H1 (cell line): ENCODE data around the gene C19orf85. TPM values are rescaled to one million over a fixed set of nuclear protein-coding genes. Genes with fewer than 3 reads are reported as not detected.
A peak's percentile ranks its signal among the peaks of the same experiment; 100 is the strongest.

ENCODE experiments used
- CTCF ChIA-PET: fragments of 300-600 bp; sonication (Branson Sonifier 250); formaldehyde crosslinking; loops from one replicate; lab custom pipeline; 2021; ENCODE audit not compliant: partially characterized antibody; lab: Charles Lee
- POLR2A ChIA-PET: fragments of 300-600 bp; sonication (Branson Sonifier 250); formaldehyde crosslinking; loops from one replicate; lab custom pipeline; 2021; ENCODE audit warnings: inconsistent platforms; ENCODE audit not compliant: partially characterized antibody; lab: Charles Lee
- DNase-seq, 2 experiments: peaks; one replicate each; pipeline versions ENCODE4 v3.0.0 to v3.0.0-alpha.2; 2010 to 2022; ENCODE audit warnings: low spot score in 2 of 2, low read depth in 1 of 2, mixed read lengths in 1 of 2
- FAIRE-seq: peaks from 2 replicates; lab custom pipeline; 2011; peaks lifted over from hg19 to GRCh38; lab: Jason Lieb, UNC
- H2AFZ ChIP-seq: 2 replicates; pipeline ENCODE4 v1.8.1; 2012; ENCODE audit warnings: low read length, inconsistent platforms
- H2AK5ac ChIP-seq: 2 replicates; pipeline ENCODE4 v1.6.1; 2013; ENCODE audit warnings: low read depth, low read length
- H2BK120ac ChIP-seq: replicated peaks from 2 replicates; pipeline ENCODE3; 2013; ENCODE audit warnings: low read depth, low read length, inconsistent platforms
- H2BK12ac ChIP-seq: 2 replicates; pipeline ENCODE4 v1.6.1; 2013; ENCODE audit warnings: low read depth, low read length
- H2BK15ac ChIP-seq: 2 replicates; pipeline ENCODE4 v1.6.1; 2013; ENCODE audit warnings: low read length
- H2BK20ac ChIP-seq: 2 replicates; pipeline ENCODE4 v1.6.1; 2013; ENCODE audit warnings: low read length
- H2BK5ac ChIP-seq: 2 replicates; pipeline ENCODE4 v1.6.1; 2013; ENCODE audit warnings: low read depth, low read length
- H3K14ac ChIP-seq: 2 replicates; pipeline ENCODE4 v1.6.1; 2013; ENCODE audit warnings: inconsistent platforms; ENCODE audit not compliant: insufficient read length
- H3K18ac ChIP-seq: 2 replicates; pipeline ENCODE4 v1.6.1; 2013; ENCODE audit warnings: low read length; ENCODE audit errors: extremely low read depth
- H3K23ac ChIP-seq: 2 replicates; pipeline ENCODE4 v1.6.1; 2013; ENCODE audit warnings: inconsistent platforms; ENCODE audit not compliant: insufficient read length
- H3K23me2 ChIP-seq: 2 replicates; pipeline ENCODE4 v1.6.1; 2013; ENCODE audit warnings: low read depth, low read length
- H3K27ac ChIP-seq: 2 replicates; pipeline ENCODE4 v1.6.1; 2011; ENCODE audit warnings: low read depth, low read length, inconsistent platforms
- H3K27me3 ChIP-seq, 4 experiments: replicated peaks in 1 of 4; 1 replicate in 1 of 4; 2 replicates in 3 of 4; pipeline versions ENCODE4 v1.6.1 to v1.8.1; 2011 to 2013; ENCODE audit warnings: low read length in 3 of 4, mild to moderate bottlenecking in 3 of 4, inconsistent platforms in 2 of 4, mixed read lengths in 2 of 4, moderate library complexity in 1 of 4; ENCODE audit not compliant: control insufficient read depth in 3 of 4, insufficient read depth in 3 of 4; ENCODE audit errors: extremely low read depth in 1 of 4
- H3K36me3 ChIP-seq, 4 experiments: 2 replicates each; pipeline versions ENCODE4 v1.6.1 to v1.8.1; 2011 to 2013; ENCODE audit warnings: mild to moderate bottlenecking in 4 of 4, low read length in 3 of 4, moderate library complexity in 2 of 4, control low read depth in 1 of 4, inconsistent platforms in 1 of 4; ENCODE audit not compliant: insufficient read depth in 4 of 4, control insufficient read depth in 2 of 4
- H3K4ac ChIP-seq: replicated peaks from 2 replicates; pipeline ENCODE3; 2013; ENCODE audit warnings: low read length, low read depth, mixed read lengths, inconsistent platforms; ENCODE audit not compliant: insufficient read length
- H3K4me1 ChIP-seq, 4 experiments: replicated peaks in 1 of 4; 1 replicate in 1 of 4; 2 replicates in 3 of 4; pipeline versions ENCODE4 v1.6.1 to v1.8.1; 2011 to 2013; ENCODE audit warnings: low read length in 3 of 4, inconsistent platforms in 2 of 4, mixed read lengths in 1 of 4; ENCODE audit not compliant: insufficient read depth in 4 of 4, control insufficient read depth in 3 of 4
- H3K4me2 ChIP-seq, 2 experiments: 2 replicates each; pipeline versions ENCODE4 v1.6.1 to v1.8.1; 2011 to 2013; ENCODE audit warnings: low read depth in 2 of 2, low read length in 2 of 2, control low read depth in 1 of 2, inconsistent platforms in 1 of 2, mild to moderate bottlenecking in 1 of 2; ENCODE audit not compliant: insufficient read depth in 1 of 2
- H3K4me3 ChIP-seq, 4 experiments: fragments of 200-600, 300-600 bp in 1 of 4; sonication (generic), shearing (Covaris generic), sonication (Bioruptor Twin) in 1 of 4; 2 replicates each; pipeline versions ENCODE4 v1.5.1 to v1.8.1; 2011 to 2016; ENCODE audit warnings: low read length in 4 of 4, low read depth in 3 of 4, control low read depth in 2 of 4, inconsistent platforms in 2 of 4, mild to moderate bottlenecking in 2 of 4, mixed read lengths in 1 of 4, moderate library complexity in 1 of 4; ENCODE audit not compliant: insufficient read depth in 2 of 4; ENCODE audit errors: extremely low read depth in 1 of 4
- H3K56ac ChIP-seq: replicated peaks from 2 replicates; pipeline ENCODE3; 2013; ENCODE audit warnings: low read depth, mild to moderate bottlenecking, mixed read lengths, low read length, inconsistent platforms; ENCODE audit not compliant: insufficient read length
- H3K79me1 ChIP-seq: 2 replicates; pipeline ENCODE4 v1.6.1; 2013; ENCODE audit warnings: low read depth, low read length, control low read depth
- H3K79me2 ChIP-seq, 2 experiments: 2 replicates each; pipeline versions ENCODE4 v1.6.1 to v1.8.1; 2012 to 2013; ENCODE audit warnings: low read length in 2 of 2, mild to moderate bottlenecking in 2 of 2, inconsistent platforms in 1 of 2; ENCODE audit not compliant: insufficient read depth in 2 of 2, control insufficient read depth in 1 of 2
- H3K9ac ChIP-seq, 4 experiments: replicated peaks in 1 of 4; 1 replicate in 1 of 4; 2 replicates in 3 of 4; pipeline versions ENCODE4 v1.6.1 to v1.8.1; 2011 to 2013; ENCODE audit warnings: low read depth in 3 of 4, low read length in 3 of 4, control low read depth in 2 of 4, mild to moderate bottlenecking in 2 of 4, moderate library complexity in 2 of 4, inconsistent platforms in 1 of 4; ENCODE audit errors: extremely low read depth in 1 of 4
- H3K9me3 ChIP-seq, 2 experiments: 2 replicates each; pipeline versions ENCODE4 v1.6.1 to v1.8.1; 2012 to 2013; ENCODE audit warnings: mild to moderate bottlenecking in 2 of 2, moderate library complexity in 2 of 2, control low read depth in 1 of 2, inconsistent platforms in 1 of 2, low read depth in 1 of 2, low read length in 1 of 2, mixed read lengths in 1 of 2; ENCODE audit not compliant: insufficient read depth in 2 of 2
- H4K20me1 ChIP-seq, 2 experiments: replicated peaks in 1 of 2; 2 replicates each; pipeline versions ENCODE3 to v1.8.1; 2011 to 2013; ENCODE audit warnings: inconsistent platforms in 2 of 2, low read length in 2 of 2, mild to moderate bottlenecking in 1 of 2; ENCODE audit not compliant: insufficient read depth in 2 of 2, control insufficient read depth in 1 of 2
- H4K5ac ChIP-seq: 2 replicates; pipeline ENCODE4 v1.6.1; 2013; ENCODE audit warnings: low read length, low read depth, mixed read lengths, inconsistent platforms; ENCODE audit not compliant: insufficient read length
- H4K8ac ChIP-seq: 2 replicates; pipeline ENCODE4 v1.8.0; 2013; ENCODE audit warnings: mild to moderate bottlenecking, moderate library complexity, low read length, inconsistent platforms; ENCODE audit not compliant: insufficient read depth; ENCODE audit errors: extremely low read depth
- H4K91ac ChIP-seq: replicated peaks from 2 replicates; pipeline ENCODE3; 2013; ENCODE audit warnings: low read length, mixed read lengths, inconsistent platforms; ENCODE audit not compliant: insufficient read length
- BCL11A ChIP-seq, 2 experiments: IDR thresholded peaks; one replicate each; pipeline ENCODE4 v1.6.1; 2011; ENCODE audit warnings: low read depth in 2 of 2, low read length in 2 of 2, mild to moderate bottlenecking in 2 of 2
- CEBPB ChIP-seq: IDR thresholded peaks from 2 replicates; pipeline ENCODE4 v1.6.1; 2012; ENCODE audit warnings: low read depth, low read length
- FOSL1 ChIP-seq: IDR thresholded peaks from 2 replicates; pipeline ENCODE4 v1.6.1; 2011; ENCODE audit warnings: mild to moderate bottlenecking, low read depth, low read length, moderate library complexity; ENCODE audit not compliant: insufficient read depth
- KDM4A ChIP-seq: IDR thresholded peaks from one replicate; pipeline ENCODE4 v1.7.1; 2012; ENCODE audit warnings: low read depth, mild to moderate bottlenecking, moderate library complexity, low read length, inconsistent platforms; ENCODE audit not compliant: severe bottlenecking
- POLR2A ChIP-seq, 2 experiments: IDR thresholded peaks; 1 replicate in 1 of 2; 2 replicates in 1 of 2; pipeline ENCODE4 v1.6.1; 2011; ENCODE audit warnings: low read depth in 2 of 2, low read length in 2 of 2, mild to moderate bottlenecking in 2 of 2; ENCODE audit errors: control extremely low read depth in 1 of 2
- SIN3A ChIP-seq, 2 experiments: IDR thresholded peaks in 1 of 2; conservative IDR thresholded peaks in 1 of 2; 2 replicates each; pipeline ENCODE4 v1.6.1; 2011 to 2012; ENCODE audit warnings: low read length in 2 of 2, improper control_type of control experiment in 1 of 2, low read depth in 1 of 2, mild to moderate bottlenecking in 1 of 2
- SIX5 ChIP-seq: IDR thresholded peaks from 2 replicates; pipeline ENCODE4 v1.6.1; 2011; ENCODE audit warnings: mild to moderate bottlenecking, low read depth, low read length
- SP1 ChIP-seq: IDR thresholded peaks from 2 replicates; pipeline ENCODE4 v1.6.1; 2011; ENCODE audit warnings: low read depth, low read length
- YY1 ChIP-seq: IDR thresholded peaks from 2 replicates; pipeline ENCODE4 v1.6.1; 2011; ENCODE audit warnings: low read depth, mild to moderate bottlenecking, low read length
- WGBS, 2 experiments: shearing (Covaris generic) in 1 of 2; methylation state at CpG; one replicate each; pipeline versions ENCODE4 v1.1.6 to v1.1.7; 2013 to 2015; ENCODE audit warnings: low lambda C conversion rate in 2 of 2, mixed read lengths in 2 of 2, inconsistent platforms in 1 of 2, low coverage in 1 of 2, missing lambda C conversion rate in 1 of 2; ENCODE audit not compliant: insufficient replicate concordance in 2 of 2, insufficient coverage in 1 of 2, insufficient read length in 1 of 2; ENCODE audit errors: extremely low coverage in 1 of 2, missing lambda C conversion rate in 1 of 2; 5-methylcytosine and 5-hydroxymethylcytosine counted together
- polyA plus RNA-seq, 7 experiments: library from polyadenylated mRNA; depleted of rRNA in 3 of 7; stranded (reverse) in 5 of 7; unstranded in 2 of 7; fragments of >200 nt in 5 of 7; fragments of 200-250 nt in 2 of 7; gene quantifications; 1 replicate in 5 of 7; 2 replicates in 1 of 7; 4 replicates in 1 of 7; pipeline versions ENCODE4 v1.2.1 to v1.2.3, GENCODE V29; 2011 to 2013; ENCODE audit warnings: missing spikeins in 2 of 7, mixed read lengths in 2 of 7
- total RNA-seq: library from RNA; stranded (reverse); fragmentation: NEBNext Ultra II Directional; extraction: Animal tissue kit (Norgen Biotek cat#: 25700); gene quantifications from 2 replicates; pipeline ENCODE4 v1.2.1, GENCODE V29; 2021

Gene C19orf85
- total and polyA plus RNA-seq, 2 of the 8 experiments (the other 6 are each of a cell fraction or from before 2014, with no cell fraction given): 2.2 to 3.2 TPM

- DNase-seq: peak in 1 of 2 experiments; percentile 92
- Histone ChIP-seq H3K27ac (no peak overlapping the region; the same call in 1 of the 2 replicates), H4K8ac (no peak overlapping the region), H3K14ac (no peak overlapping the region), H4K20me1 (peaks cover 2 to 4% of the 10 kb centered on the region in 2 experiments), H3K79me2 (peaks cover 0 to 13% of the 10 kb centered on the region in 2 experiments; a peak in 2 of 4 replicates), H3K36me3 (peaks cover 0 to 5% (median 0%) of the 10 kb centered on the region in 4 experiments; a peak in 2 of 8 replicates), H2BK5ac (no peak overlapping the region), H3K56ac (no peak overlapping the region), H4K91ac (no peak overlapping the region), H4K5ac (no peak overlapping the region), H2BK20ac (no peak overlapping the region), H3K9me3 (no peaks in the 10 kb centered on the region), H3K18ac (no peak overlapping the region; the same call in 1 of the 2 replicates), H2AFZ (no peak overlapping the region), H2AK5ac (no peak overlapping the region), H3K79me1 (peaks cover 13% of the 10 kb centered on the region), H3K23ac (no peak overlapping the region), H3K27me3 (no peaks in the 10 kb centered on the region; a peak in 1 of 7 replicates), H3K4me2 (peak overlapping the region; percentile 61 to 64), H2BK12ac (no peak overlapping the region), H3K23me2 (peaks cover 1% of the 10 kb centered on the region; the same call in 1 of the 2 replicates), H3K4me1 (peaks cover 3 to 25% (median 16%) of the 10 kb centered on the region in 4 experiments), H3K4me3 (peak overlapping the region; percentile 58 to 81 (median 74)), H3K4ac (no peak overlapping the region), H2BK15ac (no peak overlapping the region), H3K9ac (no peak overlapping the region; a peak in 3 of 7 replicates), H2BK120ac (no peak overlapping the region)
- CTCF ChIA-PET: interaction anchor here (0.6 to 1.7 kb wide), 4 partner anchors 44 to 1287 kb away, joined by 3 to 7 read pairs (median 3); no protein-coding TSS in a partner anchor
- POLR2A ChIA-PET: interaction anchor here (0.5 to 1.6 kb wide), 5 partner anchors 10 to 147 kb away, joined by 3 to 7 read pairs (median 4); partner anchors contain the start of gene ZNF628
- 0 out of 3 replicates have a peak, but pooled peaks of 1 of the 2 experiments have one; percentile 72 for TF ChIP-seq POLR2A (IDR thresholded peaks at IDR 0.05; ENCODE audit: control extremely low read depth in 1 of 2, low read depth in 2 of 2, low read length in 2 of 2)
- no peak for TF ChIP-seq BCL11A (IDR thresholded peaks at IDR 0.05; ENCODE audit: low read depth in 2 of 2, low read length in 2 of 2)
- no peak for TF ChIP-seq KDM4A
- peak; percentile 82 for TF ChIP-seq SP1
- TF ChIP-seq YY1: peak; percentile 73; the same call in 1 of the 2 replicates
- peak; percentile 46; the same call in 1 of the 2 replicates for TF ChIP-seq FOSL1
- 0 out of 4 replicates have a peak, but pooled peaks have one; percentile 32 to 53 for TF ChIP-seq SIN3A (conservative IDR thresholded peaks at IDR 0.05 in 1 of 2, IDR thresholded peaks at IDR 0.05 in 1 of 2; ENCODE audit: low read depth in 1 of 2, low read length in 2 of 2)
- no peak for TF ChIP-seq SIX5
- peak; percentile 33; the same call in 1 of the 2 replicates for TF ChIP-seq CEBPB
- 8% methylated on average over 16 of the region's 24 CpGs; no CpG with 5 or more reads in 1 of the 2 experiments for WGBS, 2 experiments
- FAIRE-seq: peak; percentile 83
These were observed 3.8 kb downstream of the C19orf85 start for GRCh38 chr19:55460670-55461258.
